Colonic mucosa (tissue), 4 donors: ENCODE measurements around the gene TEKT3. TPM values are rescaled to one million over a fixed set of nuclear protein-coding genes. Genes with fewer than 3 reads are reported as not detected.
A peak's percentile ranks its signal among the peaks of the same experiment; 100 is the strongest.

Source experiments
- DNase-seq: peaks from one replicate; pipeline ENCODE4 v3.0.0-alpha.2; 2020
- H3K27ac ChIP-seq: fragments of 200-600 bp; one replicate; pipeline ENCODE4 v1.8.0; 2021
- H3K27me3 ChIP-seq: fragments of 200-600 bp; one replicate; pipeline ENCODE4 v1.8.0; 2021
- H3K36me3 ChIP-seq: fragments of 200-600 bp; one replicate; pipeline ENCODE4 v1.8.0; 2021
- H3K4me1 ChIP-seq: fragments of 200-600 bp; one replicate; pipeline ENCODE4 v1.8.0; 2021; ENCODE audit warnings: mild to moderate bottlenecking
- H3K4me3 ChIP-seq: fragments of 200-600 bp; one replicate; pipeline ENCODE4 v1.8.0; 2021
- H3K9ac ChIP-seq, 2 donors: one replicate each; pipeline ENCODE4 v1.7.0; 2013; ENCODE audit warnings: control low read depth in 2 of 2, low read depth in 2 of 2, low read length in 2 of 2
- H3K9me3 ChIP-seq: fragments of 200-600 bp; one replicate; pipeline ENCODE4 v1.8.0; 2021
- intact Hi-C: fragments of 100-400 bp; cut with DNase I; formaldehyde crosslinking; loops from one replicate; pipeline ENCODE4 v1.14.1; 2022
- total RNA-seq, 2 donors: library from RNA; stranded (reverse); fragmentation: NEBNext Ultra II Directional in 1 of 2; extraction: Animal tissue kit (Norgen Biotek cat#: 25700) in 1 of 2; gene quantifications; one replicate each; pipeline ENCODE4 v1.2.1, GENCODE V29; 2021
- TF ChIP-seq, protein P1 (sequence below): fragments of 200-600 bp; IDR thresholded peaks from one replicate; pipeline ENCODE4 v1.8.0; 2022; ENCODE audit warnings: antibody characterized with exemption, mild to moderate bottlenecking
- donor health status: healthy.
- donor health status: DM: no; HTN: no; CAD: no.
- donor health status: DM: no; HTN: no; CAD: no.

Gene TEKT3
- total RNA-seq, 2 donors from 2014 or later, result 0.45 TPM; not detected in 1

DNA sequence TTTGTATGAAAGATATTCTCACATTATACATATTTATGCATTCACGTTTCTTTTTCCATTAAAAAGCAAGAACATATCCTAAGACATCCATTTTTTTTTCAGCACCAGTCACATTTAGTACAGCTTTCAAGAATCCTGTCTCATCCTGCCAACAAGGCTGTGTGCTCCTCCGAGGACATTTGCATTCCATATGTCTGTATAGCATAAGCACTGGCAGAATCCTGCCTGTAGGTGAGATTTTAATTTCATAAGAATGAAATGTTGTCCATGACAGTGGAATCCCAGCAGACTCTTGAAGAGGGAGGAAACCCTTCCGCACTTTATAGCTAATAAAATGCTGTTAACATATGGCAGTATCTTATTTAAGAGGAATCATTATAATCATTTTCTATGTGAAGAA lies 73.4 kb downstream of the TEKT3 start:
- no peak overlapping the region for H3K4me3 ChIP-seq
- peaks cover 5% of the 10 kb centered on the region for H3K4me1 ChIP-seq
- no peaks in the 10 kb centered on the region for H3K9me3 ChIP-seq
- H3K9ac ChIP-seq, result no peak overlapping the region
- TF ChIP-seq, protein P1, sequence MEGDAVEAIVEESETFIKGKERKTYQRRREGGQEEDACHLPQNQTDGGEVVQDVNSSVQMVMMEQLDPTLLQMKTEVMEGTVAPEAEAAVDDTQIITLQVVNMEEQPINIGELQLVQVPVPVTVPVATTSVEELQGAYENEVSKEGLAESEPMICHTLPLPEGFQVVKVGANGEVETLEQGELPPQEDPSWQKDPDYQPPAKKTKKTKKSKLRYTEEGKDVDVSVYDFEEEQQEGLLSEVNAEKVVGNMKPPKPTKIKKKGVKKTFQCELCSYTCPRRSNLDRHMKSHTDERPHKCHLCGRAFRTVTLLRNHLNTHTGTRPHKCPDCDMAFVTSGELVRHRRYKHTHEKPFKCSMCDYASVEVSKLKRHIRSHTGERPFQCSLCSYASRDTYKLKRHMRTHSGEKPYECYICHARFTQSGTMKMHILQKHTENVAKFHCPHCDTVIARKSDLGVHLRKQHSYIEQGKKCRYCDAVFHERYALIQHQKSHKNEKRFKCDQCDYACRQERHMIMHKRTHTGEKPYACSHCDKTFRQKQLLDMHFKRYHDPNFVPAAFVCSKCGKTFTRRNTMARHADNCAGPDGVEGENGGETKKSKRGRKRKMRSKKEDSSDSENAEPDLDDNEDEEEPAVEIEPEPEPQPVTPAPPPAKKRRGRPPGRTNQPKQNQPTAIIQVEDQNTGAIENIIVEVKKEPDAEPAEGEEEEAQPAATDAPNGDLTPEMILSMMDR, result no peak
- H3K27ac ChIP-seq, result no peak overlapping the region
- no peaks in the 10 kb centered on the region for H3K36me3 ChIP-seq
- no peak for DNase-seq
- intact Hi-C loops, result loop anchor here (5.0 kb wide), 1 partner anchor 84 kb away; no protein-coding TSS in a partner anchor
- H3K27me3 ChIP-seq, result no peaks in the 10 kb centered on the region

DNA sequence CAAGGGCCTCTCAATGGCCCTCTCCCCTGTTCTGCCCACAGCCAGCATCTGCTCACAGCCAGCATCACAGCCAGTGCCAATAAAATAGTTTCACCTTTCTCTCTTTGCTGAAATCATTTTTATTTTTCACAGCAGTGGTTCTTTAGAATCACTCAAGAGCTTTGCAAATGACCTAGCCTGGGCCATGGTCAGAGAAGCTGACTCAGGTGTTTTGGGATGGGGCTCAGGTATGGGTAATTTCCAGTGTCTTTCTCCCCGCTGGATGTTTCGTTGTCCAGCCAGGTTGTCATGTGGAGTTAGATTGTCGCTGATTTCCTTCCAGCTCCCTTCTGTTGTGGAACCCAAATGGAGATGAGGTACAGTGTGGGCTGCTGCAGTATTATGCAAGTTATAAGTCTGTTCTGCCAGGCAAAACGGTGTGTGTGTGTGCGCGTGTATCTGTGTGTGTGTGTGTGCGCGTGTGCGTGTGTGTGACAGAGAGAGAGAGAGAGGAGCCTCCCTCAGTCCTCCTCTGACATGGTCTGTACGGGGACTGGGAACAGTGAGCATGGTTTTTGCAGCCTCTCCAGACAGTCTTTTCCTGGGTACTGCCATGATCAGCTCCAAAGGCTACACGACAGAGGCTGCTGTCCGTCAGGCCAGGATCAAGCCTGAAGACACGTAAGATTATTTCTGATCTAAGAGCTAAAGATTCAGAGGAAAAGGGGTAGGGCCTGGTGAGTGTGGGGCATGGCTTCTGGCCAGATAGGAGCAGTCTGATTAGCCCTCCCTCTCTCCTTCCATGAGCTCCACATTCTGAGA lies 74.9 kb downstream of the TEKT3 start:
- TF ChIP-seq, protein P1, result no peak
- no peak overlapping the region for H3K27ac ChIP-seq

DNA sequence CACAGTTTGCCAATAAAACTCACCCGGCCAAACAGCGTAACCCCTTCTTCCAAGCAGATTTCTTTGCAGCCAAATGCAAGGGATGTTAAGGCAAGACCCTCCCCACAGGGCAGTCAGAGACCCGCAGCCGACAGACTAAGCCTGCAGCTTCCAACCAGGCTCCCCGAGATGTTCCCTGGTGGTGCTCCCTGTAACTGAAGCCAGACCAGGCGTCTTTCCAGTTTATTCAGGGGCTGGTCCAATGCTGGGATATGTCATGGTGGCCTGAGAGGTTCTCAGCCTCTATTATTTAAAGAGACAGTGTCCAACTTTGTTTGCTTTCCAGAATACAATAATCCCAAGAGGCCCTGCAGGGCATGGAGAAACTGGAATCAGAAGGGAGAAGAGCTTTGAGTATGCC lies 76.3 kb downstream of the TEKT3 start, which contains the start of gene PMP22:
TSS of gene PMP22 (minus strand) at position 196 of the 400 bp plus-strand sequence. CDS start 4,599 bp downstream, outside the sequence.
- intact Hi-C loops, result loop anchor here (5.0 kb wide), 1 partner anchor 87 kb away; no protein-coding TSS in a partner anchor
- Histone ChIP-seq H3K27me3 (peaks cover 3% of the 10 kb centered on the region), H3K27ac (peak within 1 kb of the TSS; percentile 84), H3K9me3 (no peaks in the 10 kb centered on the region), H3K4me3 (peak within 1 kb of the TSS; percentile 12), H3K4me1 (peaks cover 11% of the 10 kb centered on the region), H3K36me3 (no peaks in the 10 kb centered on the region), H3K9ac (peak within 1 kb of the TSS; percentile 53 to 68)
- DNase-seq, result peak; percentile 50
- TF ChIP-seq, protein P1, result no peak

More for the DNA sequence above, 74.9 kb downstream of the TEKT3 start:
- Histone ChIP-seq H3K9ac (no peak overlapping the region), H3K4me1 (peaks cover 5% of the 10 kb centered on the region), H3K27me3 (peaks cover 3% of the 10 kb centered on the region), H3K36me3 (no peaks in the 10 kb centered on the region), H3K9me3 (no peaks in the 10 kb centered on the region), H3K4me3 (no peak overlapping the region)
- intact Hi-C loops, result loop anchor here (5.0 kb wide), 1 partner anchor 86 kb away; no protein-coding TSS in a partner anchor
- DNase-seq, result no peak

DNA sequence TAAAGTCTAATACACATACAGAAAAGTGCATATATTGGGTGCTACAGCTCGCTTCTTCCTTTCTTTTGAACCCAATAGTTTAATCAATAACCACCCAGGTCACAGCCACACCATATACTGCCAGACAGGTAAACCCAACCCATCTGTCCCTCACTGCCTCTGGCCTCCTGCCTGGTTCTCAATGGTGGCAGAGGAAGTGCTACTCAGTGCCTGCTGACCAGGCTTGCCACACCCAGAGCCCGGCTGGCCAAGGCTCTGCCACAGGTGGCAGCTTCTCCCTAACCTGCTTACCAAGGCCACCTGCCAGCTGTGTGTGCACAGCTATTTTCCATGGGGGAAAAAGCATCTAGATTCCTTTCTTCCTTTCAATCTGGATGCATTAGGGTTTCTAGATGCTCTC lies 76.9 kb downstream of the TEKT3 start:
- Histone ChIP-seq H3K36me3 (no peaks in the 10 kb centered on the region), H3K4me3 (peak overlapping the region; percentile 12), H3K27me3 (peaks cover 3% of the 10 kb centered on the region), H3K27ac (peak overlapping the region; percentile 84), H3K9ac (peak overlapping the region in 1 of 2 donors; percentile 68), H3K9me3 (no peaks in the 10 kb centered on the region), H3K4me1 (peaks cover 11% of the 10 kb centered on the region)
- DNase-seq, result peak; percentile 84
- TF ChIP-seq, protein P1, result no peak
- intact Hi-C loops, result no loop called here

DNA sequence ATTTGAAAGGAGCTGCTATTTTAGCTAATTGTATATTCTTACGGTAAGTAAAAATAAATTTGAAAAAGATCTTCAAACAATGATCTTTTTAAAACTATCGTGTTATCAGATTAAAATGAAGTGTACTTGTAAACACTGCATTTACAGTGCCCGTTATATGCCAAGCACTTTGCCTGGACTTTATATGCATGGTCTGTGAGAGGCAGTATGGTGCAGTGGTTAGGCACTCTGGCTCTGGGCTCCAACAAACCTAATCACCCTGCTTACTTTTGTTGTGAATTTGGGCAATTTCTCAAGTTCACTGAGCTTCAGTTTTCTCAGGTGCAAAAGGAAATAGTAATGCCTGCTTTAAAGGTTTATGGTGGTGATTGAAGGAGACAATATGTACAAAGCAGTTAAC lies 77.7 kb downstream of the TEKT3 start:
- H3K27ac ChIP-seq, result peak overlapping the region; percentile 84
- H3K9me3 ChIP-seq, result no peaks in the 10 kb centered on the region
- no peak for DNase-seq
- H3K36me3 ChIP-seq, result no peaks in the 10 kb centered on the region
- intact Hi-C loops, result no loop called here
- peak overlapping the region in 1 of 2 donors; percentile 84 for H3K9ac ChIP-seq
- H3K4me1 ChIP-seq, result peaks cover 16% of the 10 kb centered on the region
- peak overlapping the region; percentile 57 for H3K4me3 ChIP-seq
- TF ChIP-seq, protein P1, result no peak
- peaks cover 3% of the 10 kb centered on the region for H3K27me3 ChIP-seq
